Thoracic aorta (tissue), 2 donors: ENCODE measurements around the gene IFRD2. TPM values are rescaled to one million over a fixed set of nuclear protein-coding genes. Genes with fewer than 3 reads are reported as not detected.

Source experiments
- ATAC-seq: fragments of 150-250 bp; one replicate; pipeline ENCODE4 v1.8.0; 2017; ENCODE audit warnings: low read depth; ENCODE audit not compliant: insufficient number of reproducible peaks, low FRiP score
- DNase-seq: peaks from one replicate; pipeline ENCODE4 v3.0.0-alpha.2; 2020; ENCODE audit warnings: low spot score
- H3K27ac ChIP-seq, 2 donors: fragments of 200-600 bp; sonication (generic); 1 replicate in 1 of 2; 2 replicates in 1 of 2; pipeline ENCODE4 v1.5.1; 2016; ENCODE audit warnings: mild to moderate bottlenecking in 2 of 2, moderate library complexity in 2 of 2
- H3K27me3 ChIP-seq: fragments of 200-600 bp; sonication (generic); replicated peaks from 2 replicates; pipeline ENCODE4 v1.6.0; 2016; ENCODE audit warnings: mild to moderate bottlenecking; ENCODE audit not compliant: insufficient read depth
- H3K36me3 ChIP-seq: fragments of 200-600 bp; sonication (generic); one replicate; pipeline ENCODE4 v1.5.1; 2016
- H3K4me1 ChIP-seq, 2 donors: fragments of 200-600 bp; sonication (generic); 1 replicate in 1 of 2; 2 replicates in 1 of 2; pipeline versions ENCODE4 v1.5.1 to v1.6.0; 2016; ENCODE audit warnings: low read depth in 2 of 2, mild to moderate bottlenecking in 1 of 2; ENCODE audit not compliant: control insufficient read depth in 1 of 2
- H3K4me3 ChIP-seq: fragments of 200-600 bp; sonication (generic); 2 replicates; pipeline ENCODE4 v1.5.1; 2016; ENCODE audit warnings: mild to moderate bottlenecking
- H3K9me3 ChIP-seq: fragments of 200-600 bp; sonication (generic); 2 replicates; pipeline ENCODE4 v1.5.1; 2016
- total RNA-seq, 2 donors: library from RNA; depleted of rRNA; stranded (reverse); fragments of >200 nt; gene quantifications; one replicate each; pipeline versions ENCODE4 v1.1.0 to v1.2.3, GENCODE V29; 2016
- TF ChIP-seq, protein P1 (sequence below): fragments of 200-600 bp; sonication (generic); IDR thresholded peaks from one replicate; pipeline ENCODE4 v1.5.1; 2019; ENCODE audit warnings: antibody characterized with exemption

Gene IFRD2
- total RNA-seq, 2 donors from 2014 or later: 43.3 to 118 TPM

DNA sequence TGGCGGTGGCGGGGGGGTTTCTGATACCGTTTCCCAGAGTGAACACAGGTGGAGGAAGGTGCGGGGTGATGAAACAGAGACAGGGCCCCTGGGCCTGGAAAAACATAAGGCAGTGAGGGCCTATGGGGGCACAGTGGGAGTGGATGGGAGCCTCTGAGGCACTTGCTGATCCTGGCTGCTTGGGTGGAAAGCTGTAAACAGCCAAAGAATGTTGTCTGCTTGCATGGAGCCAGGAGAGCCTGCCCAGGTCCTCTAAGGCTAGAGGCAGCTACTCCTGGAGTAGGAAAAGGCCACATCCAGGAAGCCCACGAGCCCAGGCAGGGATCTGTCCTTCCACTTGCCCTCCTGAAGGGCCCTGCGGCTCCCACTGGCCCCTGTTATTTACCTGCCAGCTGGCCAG, 26.2 kb downstream of the IFRD2 start:
- Histone ChIP-seq H3K4me3 (peak overlapping the region; percentile 71), H3K4me1 (peaks cover 33 to 94% of the 10 kb centered on the region in 2 donors)
- no peak for ATAC-seq

DNA sequence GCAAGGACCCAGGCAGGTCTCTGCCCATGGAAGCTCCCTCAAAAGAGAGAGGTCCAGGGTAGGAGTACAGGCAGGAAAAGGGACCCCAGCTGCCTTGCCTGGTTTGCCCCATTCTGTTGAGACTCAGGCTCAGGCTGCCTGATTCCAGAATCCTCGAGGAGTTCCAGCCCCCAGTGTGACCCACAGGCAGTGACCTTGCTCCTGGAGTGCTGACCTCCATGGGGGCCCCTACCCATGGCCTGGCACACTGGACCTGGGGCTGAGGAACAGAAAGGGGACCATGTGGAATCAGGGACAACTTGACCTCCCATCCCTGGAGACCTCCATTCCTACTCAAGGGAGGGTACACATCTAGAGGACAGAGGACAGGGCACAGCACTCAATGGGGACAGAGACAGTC, 26.7 kb downstream of the IFRD2 start:
- no peaks in the 10 kb centered on the region for H3K27me3 ChIP-seq
- TF ChIP-seq, protein P1, sequence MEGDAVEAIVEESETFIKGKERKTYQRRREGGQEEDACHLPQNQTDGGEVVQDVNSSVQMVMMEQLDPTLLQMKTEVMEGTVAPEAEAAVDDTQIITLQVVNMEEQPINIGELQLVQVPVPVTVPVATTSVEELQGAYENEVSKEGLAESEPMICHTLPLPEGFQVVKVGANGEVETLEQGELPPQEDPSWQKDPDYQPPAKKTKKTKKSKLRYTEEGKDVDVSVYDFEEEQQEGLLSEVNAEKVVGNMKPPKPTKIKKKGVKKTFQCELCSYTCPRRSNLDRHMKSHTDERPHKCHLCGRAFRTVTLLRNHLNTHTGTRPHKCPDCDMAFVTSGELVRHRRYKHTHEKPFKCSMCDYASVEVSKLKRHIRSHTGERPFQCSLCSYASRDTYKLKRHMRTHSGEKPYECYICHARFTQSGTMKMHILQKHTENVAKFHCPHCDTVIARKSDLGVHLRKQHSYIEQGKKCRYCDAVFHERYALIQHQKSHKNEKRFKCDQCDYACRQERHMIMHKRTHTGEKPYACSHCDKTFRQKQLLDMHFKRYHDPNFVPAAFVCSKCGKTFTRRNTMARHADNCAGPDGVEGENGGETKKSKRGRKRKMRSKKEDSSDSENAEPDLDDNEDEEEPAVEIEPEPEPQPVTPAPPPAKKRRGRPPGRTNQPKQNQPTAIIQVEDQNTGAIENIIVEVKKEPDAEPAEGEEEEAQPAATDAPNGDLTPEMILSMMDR: no peak
- peak overlapping the region; percentile 98 for H3K27ac ChIP-seq
- ATAC-seq: no peak
- DNase-seq: no peak
- H3K9me3 ChIP-seq: no peaks in the 10 kb centered on the region
- peaks cover 33 to 96% of the 10 kb centered on the region in 2 donors for H3K4me1 ChIP-seq
- peak overlapping the region; percentile 27 for H3K4me3 ChIP-seq
- no peaks in the 10 kb centered on the region for H3K36me3 ChIP-seq

More for the DNA sequence above, 26.2 kb downstream of the IFRD2 start:
- Histone ChIP-seq H3K9me3 (no peaks in the 10 kb centered on the region), H3K36me3 (no peaks in the 10 kb centered on the region), H3K27me3 (no peaks in the 10 kb centered on the region), H3K27ac (peak overlapping the region; percentile 98)
- TF ChIP-seq, protein P1: no peak
- DNase-seq: no peak

DNA sequence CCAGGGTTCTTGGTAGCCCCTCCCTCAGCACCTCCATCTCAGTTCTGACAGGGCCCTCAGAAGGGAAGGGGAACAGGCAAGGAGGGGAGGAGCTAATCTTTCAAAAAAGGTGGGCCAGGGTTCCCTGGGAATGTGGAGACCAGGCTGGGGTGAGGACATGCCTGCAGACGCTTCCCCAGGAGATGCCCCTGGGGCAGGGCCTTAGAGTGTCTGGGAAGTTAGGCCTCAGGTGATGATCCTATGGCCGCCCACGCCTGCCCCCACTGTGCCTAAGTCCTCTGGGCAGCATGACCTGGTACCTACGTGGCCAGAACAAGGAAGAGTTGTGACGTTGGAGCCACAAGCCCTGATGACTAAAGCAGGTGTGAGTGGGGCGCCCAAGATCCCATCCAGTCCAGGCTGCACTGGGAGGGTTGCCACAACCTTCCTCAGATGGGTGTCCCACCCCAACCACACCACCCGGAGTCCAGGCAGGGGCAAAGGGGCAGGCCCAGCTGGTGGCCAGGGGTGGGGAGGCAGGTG, 27.2 kb downstream of the IFRD2 start:
- Histone ChIP-seq H3K9me3 (no peaks in the 10 kb centered on the region), H3K4me1 (peaks cover 33 to 93% of the 10 kb centered on the region in 2 donors), H3K27ac (peak overlapping the region; percentile 98), H3K27me3 (no peaks in the 10 kb centered on the region), H3K36me3 (no peaks in the 10 kb centered on the region), H3K4me3 (peak overlapping the region; percentile 27)
- no peak for DNase-seq
- no peak for ATAC-seq
- TF ChIP-seq, protein P1: no peak

DNA sequence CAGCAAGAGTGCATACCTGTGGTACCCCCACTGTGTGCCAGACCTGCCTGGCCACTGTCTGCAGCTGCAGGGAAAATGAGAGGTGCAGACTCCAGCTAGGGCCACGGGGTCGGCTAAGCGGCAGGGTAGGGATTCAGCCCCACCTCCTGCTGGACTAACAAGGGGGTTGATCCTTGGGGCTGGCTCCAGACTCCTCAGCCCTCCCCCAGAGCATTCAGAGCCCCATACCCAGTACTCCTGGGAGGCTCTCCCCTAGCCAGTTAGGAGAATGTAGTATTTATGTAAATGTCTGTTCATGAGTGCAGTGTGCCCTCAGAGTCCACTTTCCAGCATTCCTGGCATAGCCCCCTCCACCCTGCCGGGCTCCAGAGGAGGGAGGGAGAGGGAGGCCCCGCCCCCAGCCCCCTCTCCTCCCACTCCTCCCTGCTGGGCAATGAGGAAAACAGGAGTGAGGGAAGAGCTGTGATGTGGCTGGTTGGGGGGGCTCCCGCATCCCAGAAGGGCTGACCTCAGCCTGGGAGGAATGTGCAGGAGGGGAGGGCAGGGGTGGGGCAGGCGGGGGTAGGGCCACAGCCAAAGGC, 27.8 kb downstream of the IFRD2 start:
- ATAC-seq: peak; percentile 52
- Histone ChIP-seq H3K27ac (peak overlapping the region; percentile 98), H3K36me3 (no peaks in the 10 kb centered on the region), H3K27me3 (no peaks in the 10 kb centered on the region), H3K4me1 (peaks cover 36 to 92% of the 10 kb centered on the region in 2 donors), H3K9me3 (no peaks in the 10 kb centered on the region), H3K4me3 (peak overlapping the region; percentile 21)
- TF ChIP-seq, protein P1: no peak
- peak; percentile 55 for DNase-seq

DNA sequence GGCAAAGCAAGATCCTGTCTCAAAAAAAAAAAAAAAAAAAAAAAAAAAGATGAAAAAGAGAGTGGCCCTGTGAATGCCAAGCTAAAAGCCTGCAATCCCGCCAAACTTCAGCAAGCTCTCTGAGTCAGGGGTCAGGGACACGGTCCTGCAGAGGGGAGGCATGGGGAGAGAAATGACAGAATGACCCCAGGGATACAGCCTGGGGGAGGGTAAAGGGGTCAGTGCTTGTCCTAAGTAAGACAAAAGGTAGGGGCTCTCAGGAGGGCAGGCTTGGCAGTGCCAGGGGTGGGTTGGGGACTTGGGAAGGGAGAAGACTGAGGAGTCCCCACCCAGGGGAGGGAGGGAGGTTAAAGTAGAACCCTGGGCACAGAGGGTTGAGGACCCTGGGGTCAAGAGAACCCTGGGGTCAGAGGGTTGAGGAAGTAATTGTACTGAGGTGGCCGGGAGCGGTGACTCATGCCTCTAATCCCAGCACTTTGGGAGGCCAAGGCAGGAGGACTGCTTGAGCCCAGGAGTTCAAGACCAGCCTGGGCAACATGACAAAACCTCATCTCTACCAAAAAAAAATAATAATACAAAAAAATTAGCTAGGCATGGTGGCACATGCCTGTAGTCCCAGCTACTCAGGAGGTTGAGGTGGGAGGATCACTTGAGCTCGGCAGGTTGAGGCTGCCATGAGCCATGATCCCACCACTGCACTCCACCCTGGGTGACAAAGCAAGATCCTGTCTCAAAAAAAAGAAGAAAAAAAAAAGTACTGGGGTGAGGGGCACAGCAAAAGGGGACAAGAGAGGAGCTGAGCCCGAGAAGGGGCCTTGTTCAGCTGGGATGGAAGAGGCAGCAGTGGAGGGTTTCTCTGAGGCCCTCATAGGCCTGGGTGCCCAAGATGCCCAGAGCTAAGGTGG, 28.5 kb downstream of the IFRD2 start:
- TF ChIP-seq, protein P1: no peak
- Histone ChIP-seq H3K27me3 (no peaks in the 10 kb centered on the region), H3K4me1 (peaks cover 35 to 89% of the 10 kb centered on the region in 2 donors), H3K36me3 (peaks cover 3% of the 10 kb centered on the region), H3K9me3 (no peaks in the 10 kb centered on the region), H3K27ac (peak overlapping the region; percentile 98), H3K4me3 (peak overlapping the region; percentile 21)
- DNase-seq: no peak
- no peak for ATAC-seq
